ENCODE results near the gene ECE1. TPM values are rescaled to one million over a fixed set of nuclear protein-coding genes. Genes with fewer than 3 reads are reported as not detected.

Gene ECE1
- total and polyA plus RNA-seq, 9 of the 15 experiments (the other 6 are each of a cell fraction or from before 2014, with no cell fraction given): 0.56 to 34.8 (median 11.0) TPM

DNA sequence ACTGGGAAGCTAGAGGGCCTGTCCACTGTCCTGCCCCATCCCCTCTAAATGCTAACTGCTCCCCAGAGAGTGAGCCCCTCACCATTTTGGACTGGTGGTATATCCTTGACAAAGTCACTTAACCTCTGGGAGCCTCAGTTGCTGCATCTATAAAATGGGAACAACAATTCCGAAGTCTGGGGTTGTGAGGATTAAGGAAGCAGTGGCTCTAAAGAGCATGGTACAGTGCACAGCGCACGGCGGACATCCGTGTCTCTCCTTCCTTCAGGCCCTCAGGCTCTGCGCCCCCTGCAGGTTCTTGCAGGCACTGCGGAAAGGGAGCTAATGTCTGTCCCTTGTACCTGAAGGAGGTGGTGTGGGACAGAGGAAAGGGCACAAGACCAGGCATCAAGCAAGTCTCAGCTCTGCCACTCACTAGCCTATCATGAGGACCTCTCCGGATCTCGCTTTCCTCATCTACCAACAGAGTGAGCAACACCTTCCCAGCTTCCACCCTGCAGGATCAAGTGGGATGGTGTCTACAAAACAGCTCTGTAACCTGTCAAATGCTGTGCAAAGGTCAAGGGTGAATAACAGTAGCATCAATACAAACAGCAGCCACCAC, 20.1 kb downstream of the ECE1 start (continued):
- TF ChIP-seq, protein P1, sequence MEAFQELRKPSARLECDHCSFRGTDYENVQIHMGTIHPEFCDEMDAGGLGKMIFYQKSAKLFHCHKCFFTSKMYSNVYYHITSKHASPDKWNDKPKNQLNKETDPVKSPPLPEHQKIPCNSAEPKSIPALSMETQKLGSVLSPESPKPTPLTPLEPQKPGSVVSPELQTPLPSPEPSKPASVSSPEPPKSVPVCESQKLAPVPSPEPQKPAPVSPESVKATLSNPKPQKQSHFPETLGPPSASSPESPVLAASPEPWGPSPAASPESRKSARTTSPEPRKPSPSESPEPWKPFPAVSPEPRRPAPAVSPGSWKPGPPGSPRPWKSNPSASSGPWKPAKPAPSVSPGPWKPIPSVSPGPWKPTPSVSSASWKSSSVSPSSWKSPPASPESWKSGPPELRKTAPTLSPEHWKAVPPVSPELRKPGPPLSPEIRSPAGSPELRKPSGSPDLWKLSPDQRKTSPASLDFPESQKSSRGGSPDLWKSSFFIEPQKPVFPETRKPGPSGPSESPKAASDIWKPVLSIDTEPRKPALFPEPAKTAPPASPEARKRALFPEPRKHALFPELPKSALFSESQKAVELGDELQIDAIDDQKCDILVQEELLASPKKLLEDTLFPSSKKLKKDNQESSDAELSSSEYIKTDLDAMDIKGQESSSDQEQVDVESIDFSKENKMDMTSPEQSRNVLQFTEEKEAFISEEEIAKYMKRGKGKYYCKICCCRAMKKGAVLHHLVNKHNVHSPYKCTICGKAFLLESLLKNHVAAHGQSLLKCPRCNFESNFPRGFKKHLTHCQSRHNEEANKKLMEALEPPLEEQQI (IDR thresholded peaks at IDR 0.05): no peak
- TF ChIP-seq, protein P2, sequence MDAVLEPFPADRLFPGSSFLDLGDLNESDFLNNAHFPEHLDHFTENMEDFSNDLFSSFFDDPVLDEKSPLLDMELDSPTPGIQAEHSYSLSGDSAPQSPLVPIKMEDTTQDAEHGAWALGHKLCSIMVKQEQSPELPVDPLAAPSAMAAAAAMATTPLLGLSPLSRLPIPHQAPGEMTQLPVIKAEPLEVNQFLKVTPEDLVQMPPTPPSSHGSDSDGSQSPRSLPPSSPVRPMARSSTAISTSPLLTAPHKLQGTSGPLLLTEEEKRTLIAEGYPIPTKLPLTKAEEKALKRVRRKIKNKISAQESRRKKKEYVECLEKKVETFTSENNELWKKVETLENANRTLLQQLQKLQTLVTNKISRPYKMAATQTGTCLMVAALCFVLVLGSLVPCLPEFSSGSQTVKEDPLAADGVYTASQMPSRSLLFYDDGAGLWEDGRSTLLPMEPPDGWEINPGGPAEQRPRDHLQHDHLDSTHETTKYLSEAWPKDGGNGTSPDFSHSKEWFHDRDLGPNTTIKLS (IDR thresholded peaks at IDR 0.05; ENCODE audit: borderline replicate concordance, low read depth): no peak
- TF ChIP-seq BACH1 (tag; IDR thresholded peaks at IDR 0.05) (no peak), TGIF2 (CRISPR knock-in tag; IDR thresholded peaks at IDR 0.05) (no peak), ELF2 (CRISPR knock-in tag; IDR thresholded peaks at IDR 0.05) (0 out of 2 replicates have a peak, but pooled peaks have one; percentile 9), MEF2A (IDR thresholded peaks at IDR 0.05; ENCODE audit: control insufficient read depth, low read depth, low read length) (no peak), EP300 (IDR thresholded peaks at IDR 0.05; ENCODE audit: low read length) (no peak; the same call in none of the 2 replicates), NCOA1 (IDR thresholded peaks at IDR 0.05; ENCODE audit: low read depth) (no peak), ZNF263 (CRISPR knock-in tag; IDR thresholded peaks at IDR 0.05; ENCODE audit: borderline replicate concordance) (peak; percentile 55; the same call in 1 of the 2 replicates), BCL6 (CRISPR knock-in tag; IDR thresholded peaks at IDR 0.05) (no peak), CHD2 (IDR thresholded peaks at IDR 0.05; ENCODE audit: low read depth, low read length) (no peak), ZEB2 (IDR thresholded peaks at IDR 0.05) (peak; percentile 27; the same call in 1 of the 2 replicates), CREBBP (IDR thresholded peaks at IDR 0.05; ENCODE audit: low read depth, low read length) (no peak), PML (IDR thresholded peaks at IDR 0.05; ENCODE audit: low read length) (no peak), BMI1 (IDR thresholded peaks at IDR 0.05; ENCODE audit: low read length) (no peak)
- TF ChIP-seq, protein P3, sequence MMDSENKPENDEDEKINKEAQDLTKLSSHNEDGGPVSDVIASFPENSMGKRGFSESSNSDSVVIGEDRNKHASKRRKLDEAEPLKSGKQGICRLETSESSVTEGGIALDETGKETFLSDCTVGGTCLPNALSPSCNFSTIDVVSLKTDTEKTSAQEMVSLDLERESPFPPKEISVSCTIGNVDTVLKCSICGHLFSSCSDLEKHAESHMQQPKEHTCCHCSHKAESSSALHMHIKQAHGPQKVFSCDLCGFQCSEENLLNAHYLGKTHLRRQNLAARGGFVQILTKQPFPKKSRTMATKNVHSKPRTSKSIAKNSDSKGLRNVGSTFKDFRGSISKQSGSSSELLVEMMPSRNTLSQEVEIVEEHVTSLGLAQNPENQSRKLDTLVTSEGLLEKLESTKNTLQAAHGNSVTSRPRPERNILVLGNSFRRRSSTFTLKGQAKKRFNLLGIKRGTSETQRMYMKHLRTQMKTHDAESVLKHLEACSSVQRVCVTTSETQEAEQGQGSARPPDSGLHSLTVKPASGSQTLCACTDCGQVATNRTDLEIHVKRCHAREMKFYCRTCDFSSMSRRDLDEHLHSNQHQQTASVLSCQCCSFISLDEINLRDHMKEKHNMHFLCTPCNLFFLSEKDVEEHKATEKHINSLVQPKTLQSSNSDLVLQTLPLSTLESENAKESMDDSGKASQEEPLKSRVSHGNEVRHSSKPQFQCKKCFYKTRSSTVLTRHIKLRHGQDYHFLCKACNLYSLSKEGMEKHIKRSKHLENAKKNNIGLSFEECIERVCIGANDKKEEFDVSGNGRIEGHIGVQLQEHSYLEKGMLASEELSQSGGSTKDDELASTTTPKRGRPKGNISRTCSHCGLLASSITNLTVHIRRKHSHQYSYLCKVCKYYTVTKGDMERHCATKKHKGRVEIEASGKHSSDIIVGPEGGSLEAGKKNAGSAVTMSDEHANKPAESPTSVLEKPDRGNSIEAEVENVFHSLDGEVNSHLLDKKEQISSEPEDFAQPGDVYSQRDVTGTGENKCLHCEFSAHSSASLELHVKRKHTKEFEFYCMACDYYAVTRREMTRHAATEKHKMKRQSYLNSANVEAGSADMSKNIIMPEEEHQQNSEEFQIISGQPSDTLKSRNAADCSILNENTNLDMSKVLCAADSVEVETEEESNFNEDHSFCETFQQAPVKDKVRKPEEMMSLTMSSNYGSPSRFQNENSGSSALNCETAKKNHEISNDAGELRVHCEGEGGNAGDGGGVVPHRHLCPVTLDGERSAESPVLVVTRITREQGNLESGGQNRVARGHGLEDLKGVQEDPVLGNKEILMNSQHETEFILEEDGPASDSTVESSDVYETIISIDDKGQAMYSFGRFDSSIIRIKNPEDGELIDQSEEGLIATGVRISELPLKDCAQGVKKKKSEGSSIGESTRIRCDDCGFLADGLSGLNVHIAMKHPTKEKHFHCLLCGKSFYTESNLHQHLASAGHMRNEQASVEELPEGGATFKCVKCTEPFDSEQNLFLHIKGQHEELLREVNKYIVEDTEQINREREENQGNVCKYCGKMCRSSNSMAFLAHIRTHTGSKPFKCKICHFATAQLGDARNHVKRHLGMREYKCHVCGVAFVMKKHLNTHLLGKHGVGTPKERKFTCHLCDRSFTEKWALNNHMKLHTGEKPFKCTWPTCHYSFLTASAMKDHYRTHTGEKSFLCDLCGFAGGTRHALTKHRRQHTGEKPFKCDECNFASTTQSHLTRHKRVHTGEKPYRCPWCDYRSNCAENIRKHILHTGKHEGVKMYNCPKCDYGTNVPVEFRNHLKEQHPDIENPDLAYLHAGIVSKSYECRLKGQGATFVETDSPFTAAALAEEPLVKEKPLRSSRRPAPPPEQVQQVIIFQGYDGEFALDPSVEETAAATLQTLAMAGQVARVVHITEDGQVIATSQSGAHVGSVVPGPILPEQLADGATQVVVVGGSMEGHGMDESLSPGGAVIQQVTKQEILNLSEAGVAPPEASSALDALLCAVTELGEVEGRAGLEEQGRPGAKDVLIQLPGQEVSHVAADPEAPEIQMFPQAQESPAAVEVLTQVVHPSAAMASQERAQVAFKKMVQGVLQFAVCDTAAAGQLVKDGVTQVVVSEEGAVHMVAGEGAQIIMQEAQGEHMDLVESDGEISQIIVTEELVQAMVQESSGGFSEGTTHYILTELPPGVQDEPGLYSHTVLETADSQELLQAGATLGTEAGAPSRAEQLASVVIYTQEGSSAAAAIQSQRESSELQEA (IDR thresholded peaks at IDR 0.05; ENCODE audit: low read depth): no peak
